ENCODE data around the gene CFAP92. TPM values are rescaled to one million over a fixed set of nuclear protein-coding genes. Genes with fewer than 3 reads are reported as not detected.
"Not testable (repeated sequence)": the region's sequence is repeated elsewhere in the genome, so short reads cannot be mapped to it uniquely, and the experiment has no call there.

Gene CFAP92
- total RNA-seq, 3 donors from 2014 or later, result 0.66 to 1.4 (median 1.3) TPM

- Histone ChIP-seq H3K27me3 (no peaks in the 10 kb centered on the region), H3K9me3 (no peaks in the 10 kb centered on the region), H3K4me1 (no peaks in the 10 kb centered on the region), H3K36me3 (no peaks in the 10 kb centered on the region), H3K4me3 (no peak overlapping the region), H3K27ac (no peak overlapping the region)
- DNase-seq (ENCODE audit: low spot score in 2 of 2), result no peak
- TF ChIP-seq POLR2AphosphoS5 (IDR thresholded peaks at IDR 0.05) (no peak), CTCF (IDR thresholded peaks at IDR 0.05) (no peak), POLR2A (IDR thresholded peaks at IDR 0.05) (no peak)
- intact Hi-C loops (cut with DNase I; ENCODE audit: low total_unique reads), result no loop called here
Observed at GRCh38 chr3:128889139-128889894, 104.6 kb downstream of the CFAP92 start.

- Histone ChIP-seq H3K4me3 (no peak overlapping the region), H3K9me3 (no peaks in the 10 kb centered on the region), H3K27me3 (no peaks in the 10 kb centered on the region), H3K4me1 (peaks cover 2 to 12% of the 10 kb centered on the region in 2 donors), H3K36me3 (no peaks in the 10 kb centered on the region), H3K27ac (no peak overlapping the region)
- intact Hi-C loops (cut with DNase I; ENCODE audit: low total_unique reads), result no loop called here
- no peak for DNase-seq (ENCODE audit: low spot score in 2 of 2)
- TF ChIP-seq POLR2AphosphoS5 (IDR thresholded peaks at IDR 0.05), result no peak
- TF ChIP-seq POLR2A (IDR thresholded peaks at IDR 0.05), result no peak
- TF ChIP-seq CTCF (IDR thresholded peaks at IDR 0.05), result no peak
Observed at GRCh38 chr3:128884992-128885391, 108.9 kb downstream of the CFAP92 start.

GRCh38 chr3:128882719-128883118, 111.2 kb downstream of the CFAP92 start:
- no peaks in the 10 kb centered on the region for H3K27me3 ChIP-seq
- H3K9me3 ChIP-seq, result no peaks in the 10 kb centered on the region
- no peak overlapping the region for H3K27ac ChIP-seq
- no peaks in the 10 kb centered on the region for H3K36me3 ChIP-seq
- no peak for DNase-seq (ENCODE audit: low spot score in 2 of 2)
- TF ChIP-seq POLR2AphosphoS5 (IDR thresholded peaks at IDR 0.05) (no peak), CTCF (IDR thresholded peaks at IDR 0.05) (no peak), POLR2A (IDR thresholded peaks at IDR 0.05) (no peak)
- intact Hi-C loops (cut with DNase I; ENCODE audit: low total_unique reads), result no loop called here
- peaks cover 2 to 16% of the 10 kb centered on the region in 2 donors for H3K4me1 ChIP-seq
- H3K4me3 ChIP-seq, result no peak overlapping the region

- Histone ChIP-seq H3K4me1 (peaks cover 2 to 16% of the 10 kb centered on the region in 2 donors), H3K9me3 (no peaks in the 10 kb centered on the region), H3K27me3 (no peaks in the 10 kb centered on the region), H3K4me3 (no peak overlapping the region), H3K36me3 (no peaks in the 10 kb centered on the region), H3K27ac (no peak overlapping the region)
- intact Hi-C loops (cut with DNase I; ENCODE audit: low total_unique reads), result no loop called here
- DNase-seq (ENCODE audit: low spot score in 2 of 2), result no peak
- TF ChIP-seq POLR2AphosphoS5 (IDR thresholded peaks at IDR 0.05), result no peak
- TF ChIP-seq POLR2A (IDR thresholded peaks at IDR 0.05), result no peak
- TF ChIP-seq CTCF (IDR thresholded peaks at IDR 0.05), result no peak
Observed at GRCh38 chr3:128881576-128881975, 112.3 kb downstream of the CFAP92 start.

- H3K27ac ChIP-seq, result peak overlapping the region; percentile 95 to 97
- H3K4me1 ChIP-seq, result peaks cover 2 to 16% of the 10 kb centered on the region in 2 donors
- H3K4me3 ChIP-seq, result peak overlapping the region in 2 of 3 donors; percentile 74 to 77
- H3K27me3 ChIP-seq; intact Hi-C loops (cut with DNase I; ENCODE audit: low total_unique reads); H3K9me3 ChIP-seq; DNase-seq (ENCODE audit: low spot score in 2 of 2); H3K36me3 ChIP-seq: not testable (repeated sequence)
Observed at GRCh38 chr3:128880455-128880854, 113.4 kb downstream of the CFAP92 start.

All from breast epithelium (tissue), 4 donors.